GM18502 (cell line): Measurements from ENCODE around the gene TMEM250.
A peak's percentile ranks its signal among the peaks of the same experiment; 100 is the strongest.
"Not testable (repeated sequence)": the region's sequence is repeated elsewhere in the genome, so short reads cannot be mapped to it uniquely, and the experiment has no call there.

Source experiments
- ATAC-seq: cut with Tn5 transposase; IDR thresholded peaks from one replicate; pipeline ENCODE4 v1.9.1; 2021; ENCODE audit warnings: mild to moderate bottlenecking; ENCODE audit not compliant: unreplicated experiment, poor library complexity

Gene TMEM250

GRCh38 chr9:136114610-136115009 lies 4.1 kb downstream of the TMEM250 start:
- ATAC-seq, result no peak

GRCh38 chr9:136112541-136112940 lies 6.1 kb downstream of the TMEM250 start:
- no peak for ATAC-seq

- ATAC-seq, result no peak
Observed at GRCh38 chr9:136111910-136112309, 6.8 kb downstream of the TMEM250 start.

GRCh38 chr9:136111190-136111589 lies 7.5 kb downstream of the TMEM250 start:
- no peak for ATAC-seq

- peak; percentile 3 for ATAC-seq
Observed at GRCh38 chr9:136110082-136111061, 8.3 kb downstream of the TMEM250 start.

GRCh38 chr9:136109351-136110081 lies 9.2 kb downstream of the TMEM250 start:
- peak; percentile 71 for ATAC-seq

GRCh38 chr9:136108648-136109266 lies 9.9 kb downstream of the TMEM250 start:
- no peak for ATAC-seq

GRCh38 chr9:136107953-136108647 lies 10.6 kb downstream of the TMEM250 start:
- ATAC-seq, result no peak

- ATAC-seq, result no peak
Observed at GRCh38 chr9:136107155-136107952, 11.3 kb downstream of the TMEM250 start.

- ATAC-seq, result no peak
Observed at GRCh38 chr9:136105398-136106135, 13.1 kb downstream of the TMEM250 start.

GRCh38 chr9:136104916-136105315 lies 13.8 kb downstream of the TMEM250 start:
- ATAC-seq, result no peak

GRCh38 chr9:136104488-136104800 lies 14.2 kb downstream of the TMEM250 start:
- ATAC-seq, result no peak

GRCh38 chr9:136103651-136104487 lies 14.8 kb downstream of the TMEM250 start:
- ATAC-seq, result no peak

- ATAC-seq, result not testable (repeated sequence)
Observed at GRCh38 chr9:136101615-136102074, 17.0 kb downstream of the TMEM250 start.

- no peak for ATAC-seq
Observed at GRCh38 chr9:136100700-136101614, 17.7 kb downstream of the TMEM250 start.

GRCh38 chr9:136099542-136099941 lies 19.1 kb downstream of the TMEM250 start:
- ATAC-seq, result no peak

GRCh38 chr9:136098844-136099243 lies 19.8 kb downstream of the TMEM250 start:
- no peak for ATAC-seq
